CD4-positive, CD25-positive, alpha-beta regulatory T cell (primary cell): ENCODE results near the gene EP400. TPM values are rescaled to one million over a fixed set of nuclear protein-coding genes. Genes with fewer than 3 reads are reported as not detected.
A peak's percentile ranks its signal among the peaks of the same experiment; 100 is the strongest.

Experiments
- ATAC-seq, 2 donors: fragments of 150-1000 bp; cut with Tn5 transposase; one replicate each; pipeline ENCODE4 v1.10.0; 2021; ENCODE audit warnings: low read depth in 2 of 2, moderate number of reproducible peaks in 2 of 2, moderate library complexity in 1 of 2
- DNase-seq, 3 donors: peaks; one replicate each; pipeline versions ENCODE4 v3.0.0 to v3.0.0-alpha.2; 2012 to 2022; ENCODE audit warnings: mixed read lengths in 1 of 3
- H3K27ac ChIP-seq: one replicate; pipeline ENCODE4 v1.7.0; 2013; ENCODE audit warnings: mild to moderate bottlenecking, low read length; ENCODE audit not compliant: insufficient read depth, poor library complexity, severe bottlenecking
- H3K27me3 ChIP-seq: one replicate; pipeline ENCODE4 v1.7.0; 2013; ENCODE audit warnings: low read length; ENCODE audit not compliant: control insufficient read depth, insufficient read depth
- H3K36me3 ChIP-seq: one replicate; pipeline ENCODE4 v1.7.0; 2013; ENCODE audit warnings: mild to moderate bottlenecking, low read length, moderate library complexity; ENCODE audit not compliant: control insufficient read depth, insufficient read depth
- H3K4me1 ChIP-seq: 2 replicates; pipeline ENCODE4 v1.7.0; 2013; ENCODE audit warnings: mild to moderate bottlenecking, low read length; ENCODE audit not compliant: insufficient read depth, control insufficient read depth, poor library complexity, severe bottlenecking
- H3K4me3 ChIP-seq: one replicate; pipeline ENCODE4 v1.7.0; 2013; ENCODE audit warnings: low read depth, mild to moderate bottlenecking, low read length, moderate library complexity
- H3K9me3 ChIP-seq, 2 experiments: 1 replicate in 1 of 2; 2 replicates in 1 of 2; pipeline ENCODE4 v1.7.0; 2013; ENCODE audit warnings: low read length in 2 of 2, mild to moderate bottlenecking in 1 of 2, moderate library complexity in 1 of 2; ENCODE audit not compliant: control insufficient read depth in 2 of 2
- H3K27ac Mint-ChIP-seq, 3 donors: one replicate each; pipeline ENCODE4 v1.8.0; 2020 to 2022; ENCODE audit warnings: mild to moderate bottlenecking in 3 of 3, mixed read lengths in 3 of 3, moderate library complexity in 2 of 3
- H3K27me3 Mint-ChIP-seq: one replicate; pipeline ENCODE4 v1.8.0; 2022; ENCODE audit warnings: mild to moderate bottlenecking, mixed read lengths
- H3K36me3 Mint-ChIP-seq: one replicate; pipeline ENCODE4 v1.8.0; 2020; ENCODE audit warnings: mixed read lengths
- H3K4me1 Mint-ChIP-seq, 4 donors: one replicate each; pipeline ENCODE4 v1.8.0; 2020 to 2022; ENCODE audit warnings: mixed read lengths in 4 of 4, mild to moderate bottlenecking in 1 of 4
- H3K4me3 Mint-ChIP-seq, 4 donors: one replicate each; pipeline ENCODE4 v1.8.0; 2020 to 2022; ENCODE audit warnings: mild to moderate bottlenecking in 4 of 4, mixed read lengths in 4 of 4, moderate library complexity in 3 of 4
- H3K9me3 Mint-ChIP-seq, 7 donors: one replicate each; pipeline ENCODE4 v1.8.0; 2020 to 2022; ENCODE audit warnings: mixed read lengths in 7 of 7, mild to moderate bottlenecking in 3 of 7, moderate library complexity in 2 of 7
- polyA plus RNA-seq, 4 donors: library from polyadenylated mRNA; unstranded; fragments of 300-500 nt; fragmentation: Illumina TruSeq; gene quantifications; one replicate each; pipeline ENCODE4 v1.2.3, GENCODE V29; 2021
- total RNA-seq: library from RNA; stranded (reverse); gene quantifications from one replicate; pipeline ENCODE4 v1.2.3, GENCODE V29; 2022

EP400 gene
- total and polyA plus RNA-seq, 5 donors from 2014 or later, result 1.2 to 77.9 (median 1.9) TPM

DNA sequence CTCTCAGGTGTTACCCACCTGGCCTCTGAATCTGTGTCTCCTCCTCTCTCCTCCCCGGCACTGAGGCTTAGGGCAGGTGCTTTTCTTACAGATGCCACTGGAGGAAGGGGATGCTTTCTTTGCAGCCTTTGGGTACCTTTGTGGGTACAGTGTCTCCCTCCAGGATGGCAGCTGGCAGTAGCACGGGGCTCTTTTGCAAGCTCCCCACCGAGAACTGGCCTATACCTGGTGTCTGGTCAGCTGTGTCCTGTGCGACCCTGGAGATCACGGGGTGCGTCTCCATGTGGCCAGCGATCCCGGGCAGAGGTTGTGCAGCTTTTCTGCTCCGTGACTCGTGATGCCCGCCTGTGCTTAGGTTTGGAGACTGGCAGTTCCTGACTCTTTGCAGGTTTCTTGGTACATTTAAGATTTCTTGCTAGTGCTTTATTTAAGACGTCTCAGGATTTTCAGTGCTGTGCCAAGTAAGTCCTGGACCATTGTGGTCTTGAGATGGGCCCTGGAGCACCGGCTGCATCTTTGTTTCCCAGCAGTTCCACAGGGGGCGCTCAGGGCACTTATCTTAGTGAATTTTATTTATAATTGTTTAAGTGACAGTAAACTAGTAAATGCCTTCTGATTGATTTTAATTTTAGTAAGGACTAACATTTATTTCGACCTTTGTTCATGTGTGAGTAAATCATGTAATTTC lies 125.4 kb downstream of the EP400 start:
- DNase-seq, result no peak
- H3K27me3 Mint-ChIP-seq, result no peaks in the 10 kb centered on the region
- H3K27ac ChIP-seq, result no peak overlapping the region
- no peaks in the 10 kb centered on the region for H3K4me1 ChIP-seq
- H3K36me3 Mint-ChIP-seq, result peaks cover 43% of the 10 kb centered on the region
- H3K36me3 ChIP-seq, result peaks cover 58% of the 10 kb centered on the region
- no peak for ATAC-seq
- H3K4me1 Mint-ChIP-seq, result peaks cover 0 to 5% (median 2%) of the 10 kb centered on the region in 4 donors
- H3K4me3 ChIP-seq, result no peak overlapping the region
- no peak overlapping the region for H3K4me3 Mint-ChIP-seq
- no peaks in the 10 kb centered on the region for H3K9me3 Mint-ChIP-seq
- H3K27me3 ChIP-seq, result no peaks in the 10 kb centered on the region
- H3K27ac Mint-ChIP-seq, result no peak overlapping the region
- H3K9me3 ChIP-seq, result no peaks in the 10 kb centered on the region

DNA sequence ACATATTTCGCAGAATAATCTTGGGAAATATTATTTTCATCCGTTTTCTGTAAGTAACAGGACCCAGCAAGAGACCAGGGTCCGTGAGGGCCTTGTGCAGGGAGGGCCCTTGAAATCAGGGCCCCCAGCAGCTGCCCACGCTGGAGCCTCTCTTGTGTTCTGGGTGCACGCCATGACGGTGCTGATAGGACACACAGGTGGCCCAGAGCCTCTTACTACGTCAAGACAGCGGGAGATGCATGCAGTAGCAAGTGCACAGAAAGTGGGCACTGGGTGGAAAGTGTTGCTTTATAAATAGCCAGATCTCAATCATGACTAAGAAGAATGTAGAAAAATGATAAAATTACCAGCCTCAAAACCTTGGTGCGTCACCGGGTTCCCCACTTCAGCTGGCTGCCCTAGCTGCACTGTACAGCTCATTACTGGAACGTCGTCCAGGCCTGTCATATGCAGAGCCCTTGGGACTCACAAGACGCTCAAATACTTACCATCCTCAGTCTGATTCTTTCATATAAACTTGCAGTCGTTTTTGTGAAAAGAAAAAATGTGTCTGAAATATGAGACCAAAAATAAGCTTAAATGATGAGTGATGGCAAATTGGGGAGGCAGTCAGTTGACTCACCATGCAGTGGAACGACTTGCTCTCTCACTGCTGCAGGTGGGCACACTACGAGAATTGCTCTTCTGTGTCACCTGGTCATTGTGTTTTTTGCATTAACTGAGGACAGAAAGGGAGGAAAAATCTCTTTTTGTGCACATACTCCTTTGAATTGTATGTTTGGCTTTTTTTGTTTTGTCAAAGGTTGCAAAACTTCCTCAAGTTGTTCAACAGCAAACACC lies 126.2 kb downstream of the EP400 start:
- no peak for DNase-seq
- Histone ChIP-seq H3K27me3 (no peaks in the 10 kb centered on the region), H3K4me1 (no peaks in the 10 kb centered on the region), H3K9me3 (no peaks in the 10 kb centered on the region), H3K27ac (no peak overlapping the region), H3K4me3 (no peak overlapping the region), H3K36me3 (peaks cover 57% of the 10 kb centered on the region)
- Mint-ChIP-seq H3K4me1 (peaks cover 0 to 5% (median 2%) of the 10 kb centered on the region in 4 donors), H3K36me3 (peaks cover 38% of the 10 kb centered on the region), H3K27ac (no peak overlapping the region), H3K9me3 (no peaks in the 10 kb centered on the region), H3K4me3 (no peak overlapping the region), H3K27me3 (no peaks in the 10 kb centered on the region)
- no peak for ATAC-seq

DNA sequence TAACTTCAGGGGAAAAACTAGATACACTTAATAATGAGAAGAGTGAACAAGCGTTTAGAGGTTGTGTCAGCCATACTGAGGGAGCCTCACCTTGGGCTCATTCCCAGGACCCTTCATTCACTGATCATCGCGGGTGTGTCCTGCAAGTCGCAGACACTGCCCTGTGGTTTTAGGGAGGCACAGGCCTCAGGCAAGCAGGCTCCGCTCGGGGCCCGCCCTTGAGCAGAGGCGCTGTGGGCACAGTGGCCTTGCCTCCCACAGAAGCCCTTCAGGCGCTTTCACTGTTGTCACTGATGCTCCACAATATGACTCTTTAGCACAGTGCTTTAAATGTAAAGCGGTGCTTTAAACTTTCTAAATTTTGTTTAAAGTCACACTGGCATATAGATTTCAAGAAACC lies 127.0 kb downstream of the EP400 start:
- Histone ChIP-seq H3K27me3 (no peaks in the 10 kb centered on the region), H3K4me1 (no peaks in the 10 kb centered on the region), H3K4me3 (no peak overlapping the region), H3K9me3 (no peaks in the 10 kb centered on the region), H3K27ac (no peak overlapping the region), H3K36me3 (peaks cover 50% of the 10 kb centered on the region)
- no peak for DNase-seq
- Mint-ChIP-seq H3K27me3 (no peaks in the 10 kb centered on the region), H3K27ac (no peak overlapping the region), H3K36me3 (peaks cover 30% of the 10 kb centered on the region), H3K9me3 (no peaks in the 10 kb centered on the region), H3K4me3 (no peak overlapping the region), H3K4me1 (peaks cover 0 to 5% (median 2%) of the 10 kb centered on the region in 4 donors)
- no peak for ATAC-seq

DNA sequence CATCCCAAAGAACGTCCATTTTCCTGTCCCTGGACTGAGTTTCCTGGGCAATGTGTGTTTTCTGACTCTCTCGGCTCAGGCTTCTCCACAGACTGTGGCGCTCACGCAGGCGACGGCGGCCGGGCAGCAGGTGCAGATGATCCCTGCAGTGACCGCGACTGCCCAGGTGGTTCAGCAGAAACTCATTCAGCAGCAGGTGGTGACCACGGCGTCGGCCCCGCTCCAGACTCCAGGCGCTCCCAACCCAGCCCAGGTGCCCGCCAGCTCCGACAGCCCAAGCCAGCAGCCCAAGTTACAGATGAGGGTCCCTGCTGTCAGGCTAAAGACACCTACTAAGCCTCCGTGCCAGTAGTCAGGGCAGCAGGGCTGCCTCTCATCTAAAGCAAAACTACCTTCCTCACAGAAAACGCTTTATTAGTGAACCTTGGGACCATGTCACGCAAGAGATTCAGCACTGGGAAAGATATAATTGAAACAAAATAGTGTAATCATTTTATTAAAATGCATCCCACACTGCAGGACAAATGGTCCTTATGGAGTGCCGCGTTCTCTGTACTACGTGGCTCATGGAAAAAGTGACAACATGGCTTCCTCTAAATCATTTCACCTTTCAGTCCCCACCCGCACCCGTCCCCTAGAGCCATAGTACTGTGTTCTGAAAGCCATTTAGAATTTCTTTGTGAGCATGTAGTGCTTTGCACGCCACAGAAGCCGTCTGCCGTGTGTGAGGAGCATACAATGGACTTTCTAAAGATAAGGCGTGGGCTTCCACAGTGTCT lies 127.8 kb downstream of the EP400 start:
- Mint-ChIP-seq H3K36me3 (peaks cover 28% of the 10 kb centered on the region), H3K9me3 (no peaks in the 10 kb centered on the region), H3K27ac (peak overlapping the region in 1 of 3 donors; percentile 10), H3K4me1 (peaks cover 0 to 8% (median 5%) of the 10 kb centered on the region in 4 donors), H3K4me3 (no peak overlapping the region), H3K27me3 (no peaks in the 10 kb centered on the region)
- Histone ChIP-seq H3K27ac (no peak overlapping the region), H3K9me3 (no peaks in the 10 kb centered on the region), H3K27me3 (no peaks in the 10 kb centered on the region), H3K36me3 (peaks cover 48% of the 10 kb centered on the region), H3K4me1 (no peaks in the 10 kb centered on the region), H3K4me3 (no peak overlapping the region)
- ATAC-seq (no peak), DNase-seq (no peak)

DNA sequence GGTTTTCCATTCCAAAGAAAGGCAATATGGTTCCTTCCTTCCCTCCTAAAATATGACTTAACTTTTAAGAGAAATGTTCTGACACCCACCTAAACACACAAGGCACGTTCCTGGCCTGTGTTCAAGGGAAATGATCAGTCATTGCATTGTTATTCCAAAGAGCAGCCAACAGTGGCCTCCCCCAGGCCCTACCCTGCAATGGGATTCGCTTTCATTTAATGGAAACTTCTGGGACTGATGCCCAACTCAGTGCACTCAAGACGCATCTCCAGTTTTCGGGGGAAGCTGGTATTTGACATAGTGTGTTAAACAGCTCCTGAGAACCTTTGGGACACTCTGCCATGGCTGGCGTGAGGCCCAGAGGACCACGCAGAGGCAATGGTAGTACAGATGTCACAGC lies 128.4 kb downstream of the EP400 start:
- Histone ChIP-seq H3K4me3 (no peak overlapping the region), H3K36me3 (peaks cover 46% of the 10 kb centered on the region), H3K9me3 (no peaks in the 10 kb centered on the region), H3K27me3 (no peaks in the 10 kb centered on the region), H3K4me1 (no peaks in the 10 kb centered on the region), H3K27ac (no peak overlapping the region)
- Mint-ChIP-seq H3K9me3 (no peaks in the 10 kb centered on the region), H3K4me1 (peaks cover 0 to 11% (median 5%) of the 10 kb centered on the region in 4 donors), H3K4me3 (no peak overlapping the region), H3K27ac (peak overlapping the region in 1 of 3 donors; percentile 10), H3K27me3 (no peaks in the 10 kb centered on the region), H3K36me3 (peaks cover 28% of the 10 kb centered on the region)
- DNase-seq (no peak), ATAC-seq (no peak)

DNA sequence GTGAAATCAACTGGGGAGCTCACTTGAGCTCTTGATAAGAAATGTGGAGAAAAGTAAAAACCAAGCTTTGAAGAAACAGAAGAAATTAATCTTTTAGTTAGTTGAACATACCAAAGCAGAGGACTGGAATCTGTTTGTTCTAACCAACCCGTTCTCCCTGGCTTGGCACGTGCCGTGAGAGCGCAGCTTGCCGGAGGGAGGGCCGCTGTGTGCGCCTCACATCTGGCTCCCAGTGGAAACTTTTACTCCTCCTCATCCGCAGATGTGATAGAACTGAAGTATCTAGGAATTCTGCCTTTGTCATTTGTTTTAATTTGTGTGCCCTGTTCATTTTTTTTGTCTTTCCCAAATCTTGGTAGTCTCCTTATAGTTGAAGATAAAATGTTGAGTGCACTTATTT lies 129.5 kb downstream of the EP400 start:
- no peak for ATAC-seq
- H3K4me1 Mint-ChIP-seq, result peaks cover 7 to 14% (median 12%) of the 10 kb centered on the region in 4 donors
- H3K36me3 Mint-ChIP-seq, result peaks cover 27% of the 10 kb centered on the region
- peaks cover 6% of the 10 kb centered on the region for H3K4me1 ChIP-seq
- no peak overlapping the region for H3K27ac Mint-ChIP-seq
- peaks cover 42% of the 10 kb centered on the region for H3K36me3 ChIP-seq
- no peaks in the 10 kb centered on the region for H3K9me3 ChIP-seq
- H3K9me3 Mint-ChIP-seq, result no peaks in the 10 kb centered on the region
- H3K27me3 Mint-ChIP-seq, result no peaks in the 10 kb centered on the region
- no peak overlapping the region for H3K4me3 ChIP-seq
- H3K4me3 Mint-ChIP-seq, result peak overlapping the region in 1 of 4 donors; percentile 27
- no peak for DNase-seq
- no peaks in the 10 kb centered on the region for H3K27me3 ChIP-seq
- H3K27ac ChIP-seq, result no peak overlapping the region

DNA sequence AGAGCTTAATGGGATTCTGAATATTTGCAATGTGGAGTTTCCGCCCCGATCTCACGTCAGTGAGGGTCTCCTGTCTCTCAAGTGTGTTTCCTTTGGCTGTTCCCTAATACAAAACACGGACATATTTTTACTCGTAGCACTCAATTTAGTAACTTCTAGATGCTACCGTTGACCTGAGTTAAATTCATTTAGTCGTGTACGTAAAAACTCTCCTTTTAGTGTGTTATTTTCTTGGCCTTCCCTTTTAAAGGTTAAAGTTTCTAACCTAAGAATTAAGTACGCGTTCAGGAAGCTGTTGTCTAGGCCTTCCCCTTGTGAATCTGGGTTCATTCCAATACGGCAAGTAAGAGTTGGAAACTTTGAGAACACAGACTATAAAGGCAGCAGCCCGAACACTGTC lies 130.0 kb downstream of the EP400 start:
- Histone ChIP-seq H3K27me3 (no peaks in the 10 kb centered on the region), H3K4me3 (no peak overlapping the region), H3K36me3 (peaks cover 38% of the 10 kb centered on the region), H3K4me1 (peaks cover 7% of the 10 kb centered on the region), H3K27ac (no peak overlapping the region), H3K9me3 (no peaks in the 10 kb centered on the region)
- no peak for DNase-seq
- Mint-ChIP-seq H3K9me3 (no peaks in the 10 kb centered on the region), H3K4me3 (peak overlapping the region in 2 of 4 donors; percentile 27), H3K27ac (no peak overlapping the region), H3K27me3 (no peaks in the 10 kb centered on the region), H3K36me3 (peaks cover 22% of the 10 kb centered on the region), H3K4me1 (peaks cover 7 to 11% (median 9%) of the 10 kb centered on the region in 4 donors)
- no peak for ATAC-seq
